IPS DF 4.7 (cell line): ENCODE data around the gene RELN.
"Not testable (repeated sequence)": the region's sequence is repeated elsewhere in the genome, so short reads cannot be mapped to it uniquely, and the experiment has no call there.

ENCODE experiments used
- DNase-seq: peaks from one replicate; pipeline ENCODE4 v3.0.0-alpha.2; 2013; ENCODE audit warnings: low spot score; ENCODE audit errors: extremely low read depth

Gene RELN

DNA sequence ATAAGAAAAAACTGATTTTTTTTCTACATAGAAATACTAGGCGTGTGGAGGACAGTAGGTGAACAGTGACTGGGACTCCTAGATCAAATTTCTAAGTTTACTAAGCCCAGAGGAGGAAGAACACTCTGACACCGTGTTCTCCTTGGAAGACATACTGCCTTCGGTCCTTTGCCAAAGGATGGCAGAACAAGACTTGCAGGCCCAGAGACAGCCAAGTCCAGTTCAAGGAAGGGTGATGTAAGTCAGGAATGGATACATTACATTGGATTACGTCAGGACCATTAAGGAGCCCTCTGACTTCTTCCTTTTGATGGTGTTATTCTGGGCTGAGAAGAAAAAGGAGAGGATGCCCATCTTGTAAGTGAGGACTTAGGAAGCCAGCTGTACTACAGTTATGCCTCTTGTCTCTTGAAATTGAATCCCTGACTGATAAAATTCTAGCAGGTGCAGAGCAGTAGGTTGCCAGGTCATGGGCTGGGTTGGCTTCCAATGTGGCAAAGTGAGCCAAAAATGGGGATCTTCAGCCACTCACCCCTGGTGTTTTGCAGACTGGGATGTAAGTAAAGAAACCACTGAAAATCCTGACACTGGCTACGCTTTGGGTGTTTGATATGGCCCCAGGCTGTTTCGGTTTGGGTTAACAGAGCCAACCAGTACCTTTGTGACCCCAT is 45.1 kb downstream of the RELN start:
- DNase-seq: no peak

DNA sequence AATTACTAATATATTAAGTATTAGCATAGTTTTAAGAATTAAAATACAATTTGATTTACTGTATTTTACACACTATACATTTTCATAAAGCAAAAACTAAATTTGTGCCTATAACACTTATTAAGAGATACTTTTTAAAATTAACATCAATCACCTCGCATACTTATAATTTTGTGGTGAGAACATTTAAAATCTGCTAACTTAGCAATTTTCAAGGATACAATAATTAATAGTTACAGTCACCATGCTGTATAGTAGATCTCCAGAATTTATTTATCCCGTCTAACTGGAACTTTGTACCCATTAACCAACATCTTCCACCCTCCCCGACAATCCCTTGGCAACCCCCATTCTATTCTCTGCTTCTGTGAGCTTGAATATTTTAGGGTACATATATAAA is 47.5 kb downstream of the RELN start:
- no peak for DNase-seq

DNA sequence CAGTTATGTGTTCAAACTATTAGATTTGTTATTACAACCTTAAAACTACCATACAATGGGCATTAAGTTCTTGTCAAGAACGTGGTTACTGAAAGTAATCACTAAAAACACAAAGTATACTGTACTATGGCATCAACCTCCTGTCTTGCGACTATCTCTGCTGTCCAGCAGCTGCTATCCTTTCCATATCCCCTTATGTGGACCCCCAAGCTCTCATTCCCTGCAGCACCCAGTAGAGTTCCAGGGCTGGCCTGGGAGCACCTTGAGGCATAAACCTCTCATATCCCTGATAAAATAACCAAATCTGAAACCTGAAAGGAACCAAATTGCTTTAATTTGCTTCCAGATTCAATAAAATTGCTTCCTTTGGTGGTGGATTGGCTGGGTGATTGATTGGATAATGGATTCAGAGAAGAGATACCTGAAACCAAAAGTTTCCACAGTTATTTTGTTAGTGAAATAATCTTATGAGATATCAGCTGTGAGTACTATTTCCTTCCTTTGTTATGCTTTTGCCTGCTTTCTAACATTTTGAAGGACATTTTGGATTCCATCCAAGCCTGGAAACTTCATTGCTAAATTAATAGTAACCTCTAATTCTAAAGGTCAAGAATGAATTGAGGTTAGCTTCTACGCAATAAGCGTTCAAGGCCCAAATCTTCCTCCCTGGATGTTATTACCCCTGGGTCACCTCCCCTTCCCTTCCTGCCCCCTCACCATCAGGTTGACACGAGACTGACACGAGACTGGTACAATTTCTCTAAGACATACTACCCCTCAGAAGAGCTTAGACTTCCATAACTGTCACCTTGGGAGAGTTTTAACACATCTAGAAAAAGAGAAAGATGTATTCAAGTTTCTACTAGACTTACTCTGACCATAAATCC is 48.8 kb downstream of the RELN start:
- DNase-seq: no peak

DNA sequence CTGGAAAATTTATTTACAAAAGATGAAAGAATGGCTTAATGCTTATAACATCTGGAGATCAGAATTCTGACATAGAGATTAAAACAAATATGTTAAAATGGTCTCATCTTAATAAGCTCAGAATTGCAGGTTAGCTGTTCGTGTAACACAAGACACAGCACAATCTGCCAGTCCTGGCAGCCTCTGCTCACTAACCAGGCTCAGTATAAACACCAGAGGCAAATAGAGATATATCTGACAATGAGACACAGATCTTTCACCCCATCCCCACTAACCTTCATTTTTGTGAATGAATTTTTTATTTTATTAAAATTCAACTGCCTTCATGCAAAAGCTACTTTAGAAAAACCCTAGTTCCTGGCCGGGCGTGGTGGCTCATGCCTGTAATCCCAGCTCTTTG is 51.8 kb downstream of the RELN start:
- no peak for DNase-seq

DNA sequence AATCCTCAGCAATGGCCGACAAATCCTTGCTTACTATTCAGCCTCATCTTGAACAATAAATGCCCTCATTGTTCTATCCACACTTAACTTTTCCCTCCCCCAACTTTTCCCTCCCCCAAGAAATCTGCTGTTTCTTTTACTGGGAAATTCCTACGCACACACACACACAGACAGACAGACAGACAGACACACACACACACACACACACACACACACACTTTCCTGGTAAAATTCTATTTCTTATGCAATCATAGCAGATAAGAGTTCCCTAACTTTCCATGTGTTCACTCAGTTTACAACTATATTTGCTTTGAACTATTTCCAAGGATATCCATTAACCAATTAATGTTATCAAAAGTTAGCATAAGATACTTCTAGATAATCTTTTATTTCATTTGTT is 52.9 kb downstream of the RELN start:
- no peak for DNase-seq

DNA sequence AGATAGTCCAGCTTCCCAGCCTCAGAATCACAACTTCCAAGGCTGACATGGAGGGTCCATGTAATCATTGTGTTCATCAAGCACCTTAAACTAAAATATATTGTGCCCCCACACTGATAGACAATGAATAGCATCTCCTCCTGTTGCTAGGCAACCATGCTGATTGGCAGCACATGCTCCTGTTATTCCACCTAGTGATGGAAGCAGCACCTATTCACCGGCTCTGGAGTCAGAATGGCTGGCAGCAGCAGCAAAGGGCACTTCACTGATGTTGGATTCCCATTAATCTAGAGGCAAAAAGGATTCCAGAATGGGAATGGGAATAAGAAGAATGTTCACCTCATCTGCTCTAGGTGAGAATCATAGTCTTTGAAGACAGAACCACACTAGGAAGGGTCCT is 55.0 kb downstream of the RELN start:
- DNase-seq: no peak

DNA sequence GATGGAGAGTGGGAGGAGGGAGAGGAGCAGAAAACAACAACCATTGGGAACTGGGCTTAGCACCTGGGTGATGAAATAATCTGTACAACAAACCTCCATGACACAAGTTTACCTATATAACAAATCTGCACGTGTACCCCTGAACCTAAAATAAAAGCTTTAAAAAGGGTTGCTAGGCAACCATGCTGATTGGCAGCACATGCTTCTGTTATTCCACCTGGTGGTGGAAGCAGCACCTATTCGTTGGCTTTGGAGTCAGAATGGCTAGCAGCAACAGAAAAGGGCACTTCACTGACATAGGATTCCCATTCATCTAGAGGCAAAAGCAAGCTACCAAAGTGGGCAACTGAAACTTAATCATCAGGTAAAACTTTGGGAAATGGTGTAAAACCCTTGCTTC is 57.1 kb downstream of the RELN start:
- no peak for DNase-seq

DNA sequence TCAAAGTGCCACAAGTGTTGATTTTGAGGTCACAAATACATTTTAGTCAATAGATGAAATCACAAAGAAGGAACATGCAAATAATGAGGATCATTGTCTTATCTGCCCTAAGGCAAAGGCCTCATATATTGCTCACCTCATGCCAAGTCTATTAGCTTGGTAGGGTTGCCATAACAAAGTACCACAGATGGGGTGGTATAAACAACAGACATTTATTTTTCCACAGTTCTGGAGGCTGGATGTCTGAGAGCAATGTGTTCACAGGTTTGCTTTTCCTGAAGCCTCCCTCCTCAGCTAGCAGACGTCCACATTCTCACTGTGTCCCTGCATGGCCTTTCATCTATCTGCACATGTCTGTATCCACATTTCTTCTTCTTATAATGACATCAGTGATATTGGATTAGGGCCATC is 59.6 kb downstream of the RELN start:
- no peak for DNase-seq

DNA sequence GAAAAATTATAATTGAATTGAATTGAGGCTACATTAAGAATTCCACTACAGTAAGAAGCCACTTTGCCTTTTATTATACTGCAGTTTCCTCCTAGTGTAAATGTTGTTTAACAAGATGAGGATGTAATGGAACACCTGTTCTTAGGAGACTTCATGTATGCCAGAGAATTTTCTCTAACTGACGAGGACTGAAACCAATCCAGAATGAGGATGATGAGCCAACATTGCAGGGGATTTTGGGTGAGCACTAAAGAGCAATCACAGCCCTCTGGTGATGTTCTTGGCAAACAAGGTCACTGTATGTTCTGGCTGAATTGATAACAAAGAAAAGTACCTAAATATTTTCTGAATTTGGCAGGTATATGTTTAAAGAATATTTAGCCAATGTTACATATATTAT is 60.9 kb downstream of the RELN start:
- no peak for DNase-seq

DNA sequence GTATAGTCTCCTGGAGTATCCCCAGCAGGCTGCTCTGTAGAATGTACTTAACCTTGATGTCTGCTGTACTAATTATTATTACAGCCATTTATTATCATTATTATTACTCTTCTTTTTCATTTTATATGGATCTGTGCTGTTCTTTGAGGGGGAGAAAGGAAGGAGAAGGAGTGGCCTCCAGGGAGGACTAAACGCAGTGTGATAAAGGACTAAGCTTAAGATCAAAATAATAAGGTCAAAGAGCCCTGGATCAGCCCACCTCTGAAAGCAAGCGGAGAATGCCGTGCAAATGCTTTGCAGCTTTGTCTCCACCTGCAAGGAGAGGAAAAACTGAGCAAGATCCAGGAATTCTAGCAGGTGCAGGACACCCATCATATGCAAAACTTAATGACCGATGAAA is 65.3 kb downstream of the RELN start:
- DNase-seq: no peak

DNA sequence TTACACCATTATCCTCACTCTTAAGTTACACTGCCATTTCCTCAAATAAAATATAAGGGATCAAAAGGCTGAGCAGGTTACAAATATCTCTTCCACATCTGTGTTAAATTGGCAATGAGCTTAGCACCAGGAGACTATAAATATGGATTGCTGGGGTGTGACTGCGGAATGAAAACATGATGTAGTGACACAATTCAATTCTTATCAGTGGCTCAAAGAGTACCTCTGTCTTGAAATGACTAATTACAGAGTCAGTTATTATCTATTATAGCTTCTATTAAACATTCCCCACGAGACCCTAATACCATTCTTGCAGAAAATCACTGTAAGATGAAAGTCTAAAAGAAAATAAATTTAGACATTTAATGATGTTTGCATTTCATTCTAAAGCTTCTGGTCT is 67.1 kb downstream of the RELN start:
- DNase-seq: no peak

DNA sequence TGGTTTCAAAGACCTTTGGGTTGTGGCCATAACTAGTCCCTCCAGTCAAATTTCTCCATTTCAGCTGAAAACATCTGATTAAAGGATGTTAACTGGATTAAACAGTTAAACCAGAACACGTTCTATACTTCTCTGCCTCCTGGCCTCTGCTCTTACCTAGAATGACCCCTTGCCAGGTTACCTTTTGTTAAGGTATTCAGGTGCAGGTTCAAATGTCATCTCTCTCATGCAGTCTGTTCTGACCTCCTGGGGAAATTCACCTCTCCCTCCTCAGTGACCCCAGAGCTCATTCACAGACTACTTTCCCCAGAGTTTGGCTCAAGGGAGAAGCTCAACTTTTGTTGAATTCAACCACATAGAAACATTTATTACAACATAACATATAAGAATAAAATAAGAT is 67.8 kb downstream of the RELN start:
- DNase-seq: no peak

DNA sequence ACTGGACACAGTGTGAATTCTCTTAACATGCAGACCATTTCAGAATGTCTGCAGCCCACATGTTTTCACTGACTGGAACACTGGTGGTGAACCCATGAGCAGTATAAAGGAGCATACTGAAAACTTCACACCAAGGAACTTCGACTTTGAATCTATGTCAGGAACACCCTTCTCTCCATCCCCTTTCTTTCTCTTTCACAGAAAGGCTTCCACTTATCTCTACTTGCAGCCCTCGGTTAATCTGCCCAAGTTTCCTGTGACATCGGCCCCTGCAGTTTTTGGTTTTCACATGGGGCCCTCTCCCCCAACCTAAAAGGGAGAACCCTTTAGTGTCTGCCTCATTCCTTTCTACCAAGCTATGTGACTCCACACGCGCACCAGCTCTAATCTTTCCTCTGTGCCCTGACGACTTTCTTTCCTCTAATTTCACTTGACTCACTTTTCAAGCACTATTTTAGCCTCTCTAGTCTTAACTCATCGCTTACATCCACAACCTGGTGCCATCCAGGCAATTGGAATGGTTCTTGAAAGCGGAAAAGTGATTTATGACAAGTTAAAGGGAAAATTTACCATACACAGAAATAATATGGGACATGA is 70.1 kb downstream of the RELN start:
- no peak for DNase-seq

DNA sequence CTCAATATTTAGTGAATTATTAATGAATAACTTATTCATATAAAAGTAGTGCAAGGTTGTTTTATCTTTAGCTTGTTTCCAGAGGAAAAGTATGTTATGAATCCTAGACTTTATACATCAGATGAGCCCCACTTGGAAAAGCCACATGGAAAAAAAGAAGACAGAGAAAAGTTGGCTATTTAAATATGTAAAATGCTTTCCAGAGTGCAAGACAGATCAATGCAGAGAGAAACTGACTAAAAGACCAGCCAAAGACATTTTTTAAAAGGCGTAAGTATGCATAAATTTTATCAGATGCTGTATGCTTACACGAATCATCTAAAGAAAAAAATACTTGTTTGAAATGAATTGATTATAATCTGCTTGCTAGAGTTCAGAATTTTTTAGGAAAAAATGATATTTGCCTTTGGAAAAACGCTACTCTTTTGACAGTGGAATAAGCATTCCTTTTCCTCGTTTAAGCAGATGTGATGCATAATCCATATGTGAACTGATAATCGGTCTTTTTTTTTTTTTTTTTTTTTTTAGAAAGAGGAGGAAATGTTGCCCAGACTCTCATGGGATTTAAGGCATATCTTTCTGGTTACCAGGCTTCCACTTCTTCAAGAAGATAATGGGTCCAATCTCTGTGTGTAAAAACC is 70.7 kb downstream of the RELN start:
- no peak for DNase-seq

DNA sequence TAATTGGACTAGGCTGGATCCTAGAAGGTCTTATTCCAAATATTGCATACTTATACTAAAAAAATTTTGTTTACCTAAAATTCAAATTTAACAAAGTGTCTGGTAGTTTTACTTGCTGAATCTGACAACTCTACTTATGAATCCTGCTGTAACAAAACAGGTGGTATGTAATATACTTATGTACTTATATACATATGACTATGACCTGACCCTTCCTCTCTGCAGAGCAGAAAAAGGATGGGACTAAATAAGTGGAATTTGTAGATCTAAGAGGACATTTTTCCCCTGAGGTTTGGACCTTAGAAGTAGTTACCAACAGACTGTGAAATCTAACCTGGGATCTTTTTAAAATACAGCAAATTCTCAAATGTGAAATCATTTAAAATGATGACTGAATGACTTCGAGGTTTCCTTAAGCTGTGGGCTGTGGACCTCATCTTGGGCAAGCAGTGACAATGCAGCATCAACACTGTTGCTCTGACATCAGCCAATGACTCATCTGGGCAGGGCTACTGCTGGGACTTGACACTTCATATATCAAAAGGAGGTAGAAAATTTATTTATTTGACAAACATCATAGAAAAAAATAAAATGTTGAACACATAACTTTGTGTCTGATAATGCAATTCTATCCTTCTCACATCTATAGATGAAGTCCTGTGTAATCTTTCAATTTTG is 73.6 kb downstream of the RELN start:
- no peak for DNase-seq

DNA sequence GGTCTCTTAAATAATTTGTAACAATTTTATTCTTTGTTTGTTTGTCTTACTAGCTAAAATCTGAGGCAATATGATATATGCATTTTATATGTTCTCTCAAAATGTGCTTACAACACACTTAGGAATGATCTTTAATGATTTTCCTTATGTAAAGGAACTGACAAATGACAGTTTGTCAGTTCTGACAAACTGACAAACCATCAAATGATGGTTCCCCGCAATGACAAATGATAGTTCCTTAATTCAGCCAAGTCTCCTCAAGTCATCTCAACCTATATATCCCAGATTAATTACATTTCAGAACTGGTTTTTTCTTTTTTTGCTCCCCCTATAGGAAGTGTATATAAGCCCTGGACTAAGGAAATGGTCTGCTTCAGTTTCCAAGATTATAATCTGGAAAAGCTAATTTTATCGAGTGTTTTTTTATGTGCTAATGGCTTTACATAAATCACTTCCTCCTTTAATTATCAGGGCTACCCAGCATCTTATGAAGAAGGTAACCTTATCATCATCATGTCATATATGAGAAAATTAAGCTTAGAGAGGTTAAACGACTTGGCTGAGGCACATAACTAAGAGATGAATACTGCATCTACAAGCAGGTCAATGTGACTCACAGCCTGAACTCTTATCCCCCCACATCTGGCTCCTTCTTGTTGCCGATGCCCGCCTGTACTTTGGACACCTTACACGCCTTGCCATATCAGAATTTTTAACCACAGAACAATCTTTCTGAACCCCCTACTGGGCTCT is 75.1 kb downstream of the RELN start:
- DNase-seq: no peak

DNA sequence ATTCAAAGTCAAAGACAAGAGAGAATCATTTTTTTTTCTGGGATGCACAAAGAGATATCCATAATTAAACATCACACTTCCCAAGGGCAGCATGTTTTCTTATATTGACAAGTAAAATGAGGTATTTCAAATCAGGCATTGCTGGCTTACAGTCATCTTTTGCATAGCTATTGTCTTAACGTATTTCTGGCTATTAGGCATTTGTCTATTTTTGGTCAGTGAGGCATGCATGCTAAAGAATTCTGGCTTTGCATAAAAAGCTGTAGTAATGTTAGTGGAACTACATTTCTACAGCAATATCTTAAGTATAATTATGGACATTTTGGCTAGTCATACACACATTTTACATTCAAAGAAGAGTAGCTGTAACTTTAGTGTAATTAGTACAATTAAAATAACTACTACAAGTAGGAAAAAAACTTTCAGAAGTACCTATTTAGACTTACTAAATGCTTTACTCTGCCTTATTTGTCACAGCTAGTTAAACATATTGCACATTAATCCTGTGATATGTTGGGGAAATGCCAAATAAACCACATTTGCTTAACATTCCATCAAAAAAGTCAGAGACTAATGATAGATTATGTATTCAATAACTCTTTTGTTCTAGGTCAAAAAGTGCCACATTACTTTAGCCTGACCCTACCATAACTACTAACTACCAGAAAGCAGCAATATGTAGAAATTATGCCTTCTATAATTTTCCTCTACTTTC is 76.4 kb downstream of the RELN start:
- no peak for DNase-seq

DNA sequence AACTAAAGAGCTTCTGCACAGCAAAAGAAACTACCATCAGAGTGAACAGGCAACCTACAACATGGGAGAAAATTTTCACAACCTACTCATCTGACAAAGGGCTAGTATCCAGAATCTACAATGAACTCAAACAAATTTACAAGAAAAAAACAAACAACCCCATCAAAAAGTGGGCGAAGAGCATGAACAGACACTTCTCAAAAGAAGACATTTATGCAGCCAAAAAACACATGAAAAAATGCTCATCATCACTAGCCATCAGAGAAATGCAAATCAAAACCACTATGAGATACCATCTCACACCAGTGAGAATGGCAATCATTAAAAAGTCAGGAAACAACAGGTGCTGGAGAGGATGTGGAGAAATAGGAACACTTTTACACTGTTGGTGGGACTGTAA is 78.4 kb downstream of the RELN start:
- not testable (repeated sequence) for DNase-seq

DNA sequence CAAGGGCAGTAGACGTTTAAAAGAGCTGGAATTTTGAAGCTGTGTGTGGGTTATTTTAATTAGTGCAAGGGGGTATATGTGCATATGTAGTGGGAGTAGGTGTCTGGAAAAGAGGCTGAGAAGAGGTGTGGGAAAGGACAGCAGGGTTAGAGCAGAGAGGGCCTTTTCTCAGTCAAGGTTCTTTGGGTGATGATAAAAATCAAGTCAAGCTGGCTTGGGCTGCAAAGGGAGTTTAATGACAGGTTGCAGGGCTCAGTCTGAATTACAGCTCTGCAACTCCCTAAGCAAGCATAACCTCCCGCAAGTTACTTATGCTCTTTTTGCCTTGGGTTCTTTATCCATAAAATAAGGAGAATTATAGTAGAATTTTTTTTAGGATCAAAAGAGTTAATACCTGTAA is 83.5 kb downstream of the RELN start:
- no peak for DNase-seq

DNA sequence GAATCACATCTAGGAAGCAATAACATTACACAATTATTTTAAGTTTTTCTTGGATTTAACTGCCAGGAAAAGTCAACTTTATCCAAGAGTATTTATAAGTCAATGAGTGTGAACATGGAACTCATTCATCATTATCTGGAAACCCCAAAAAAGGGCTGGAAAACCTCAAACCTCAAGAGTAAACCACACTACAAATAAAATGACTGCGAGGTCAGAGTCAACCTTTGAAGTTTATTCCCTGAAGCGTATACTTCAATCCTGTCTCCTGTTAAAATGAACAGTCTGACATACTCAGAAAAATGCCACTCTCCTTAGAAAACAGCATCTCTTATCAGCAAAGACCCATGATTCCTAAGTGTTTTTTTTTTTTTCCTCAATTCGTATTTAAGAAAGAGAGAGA is 86.5 kb downstream of the RELN start:
- DNase-seq: no peak
